Measurements from ENCODE around the gene PHF19.

GRCh38 chr9:120866651-120867050, 10.3 kb downstream of the PHF19 start:
- TF ChIP-seq MAX (IDR thresholded peaks at IDR 0.05; ENCODE audit: low read depth) (no peak), CTCF (IDR thresholded peaks at IDR 0.05) (no peak), CHD2 (IDR thresholded peaks at IDR 0.05; ENCODE audit: low read length, partially characterized antibody) (no peak), TAF1 (IDR thresholded peaks at IDR 0.05; ENCODE audit: borderline replicate concordance, low read depth, low read length) (no peak), PBX3 (IDR thresholded peaks at IDR 0.05) (no peak), TCF12 (IDR thresholded peaks at IDR 0.05) (no peak), SIN3A (IDR thresholded peaks at IDR 0.05; ENCODE audit: borderline replicate concordance, low read depth, low read length) (no peak), USF2 (IDR thresholded peaks at IDR 0.05; ENCODE audit: borderline replicate concordance, low read depth, low read length) (no peak), MXI1 (IDR thresholded peaks at IDR 0.05; ENCODE audit: low read depth, low read length) (no peak), ELF1 (IDR thresholded peaks at IDR 0.05) (no peak)
